HEK293T (cell line): ENCODE measurements around the gene FOXE1.

ENCODE experiments used
- CTCF ChIA-PET: fragments of 350-600 bp; formaldehyde crosslinking; extraction: SDS; loops from one replicate; lab custom pipeline; 2021; ENCODE audit warnings: antibody characterized with exemption, inconsistent platforms; lab: Yijun Ruan, JAX
- POLR2A ChIA-PET: fragments of 350-600 bp; formaldehyde crosslinking; extraction: SDS; loops from one replicate; lab custom pipeline; 2020; ENCODE audit warnings: antibody characterized with exemption, inconsistent platforms; lab: Yijun Ruan, JAX
- DNase-seq: peaks from one replicate; pipeline ENCODE4 v3.0.0; 2012; ENCODE audit warnings: mixed read lengths; ENCODE audit errors: extremely low spot score
- ARNT ChIP-seq: fragments of 450-650 bp; IDR thresholded peaks from 2 replicates; pipeline ENCODE4 v1.6.1; 2017; ENCODE audit warnings: mild to moderate bottlenecking
- BHLHE40 ChIP-seq: fragments of 450-650 bp; IDR thresholded peaks from 2 replicates; pipeline ENCODE4 v1.6.1; 2016; ENCODE audit warnings: mild to moderate bottlenecking, moderate library complexity, borderline replicate concordance
- CTBP1 ChIP-seq: fragments of 450-650 bp; IDR thresholded peaks from 2 replicates; pipeline ENCODE4 v1.6.1; 2016; ENCODE audit warnings: borderline replicate concordance
- ELF4 ChIP-seq: fragments of 450-650 bp; IDR thresholded peaks from 2 replicates; pipeline ENCODE4 v1.6.1; 2017; ENCODE audit warnings: antibody characterized with exemption
- FOXA1 ChIP-seq: fragments of 450-650 bp; IDR thresholded peaks from 2 replicates; pipeline ENCODE4 v1.6.1; 2016; ENCODE audit warnings: mild to moderate bottlenecking
- FOXK2 ChIP-seq: fragments of 450-650 bp; IDR thresholded peaks from 2 replicates; pipeline ENCODE4 v1.6.1; 2016; ENCODE audit warnings: mild to moderate bottlenecking
- FOXM1 ChIP-seq: fragments of 450-650 bp; IDR thresholded peaks from 2 replicates; pipeline ENCODE4 v1.6.1; 2017; ENCODE audit warnings: mild to moderate bottlenecking, borderline replicate concordance
- HDGF ChIP-seq: fragments of 450-650 bp; IDR thresholded peaks from 2 replicates; pipeline ENCODE4 v1.6.1; 2017; ENCODE audit warnings: antibody characterized with exemption, borderline replicate concordance
- L3MBTL2 ChIP-seq: fragments of 450-650 bp; conservative IDR thresholded peaks from 2 replicates; pipeline ENCODE4 v1.6.1; 2016; ENCODE audit warnings: mild to moderate bottlenecking
- LEF1 ChIP-seq: fragments of 450-650 bp; IDR thresholded peaks from 2 replicates; pipeline ENCODE4 v1.6.1; 2017; ENCODE audit warnings: mild to moderate bottlenecking, borderline replicate concordance
- NFRKB ChIP-seq: fragments of 450-650 bp; IDR thresholded peaks from 2 replicates; pipeline ENCODE4 v1.6.1; 2016; ENCODE audit warnings: mild to moderate bottlenecking, moderate library complexity
- PKNOX1 ChIP-seq: fragments of 450-650 bp; IDR thresholded peaks from 2 replicates; pipeline ENCODE4 v1.6.1; 2016
- SP1 ChIP-seq: fragments of 450-650 bp; IDR thresholded peaks from 2 replicates; pipeline ENCODE4 v1.6.1; 2017
- SUZ12 ChIP-seq: fragments of 450-650 bp; IDR thresholded peaks from 2 replicates; pipeline ENCODE4 v1.6.1; 2016; ENCODE audit warnings: mild to moderate bottlenecking
- TARDBP ChIP-seq: fragments of 450-650 bp; IDR thresholded peaks from 2 replicates; pipeline ENCODE4 v1.6.1; 2016
- ZNF384 ChIP-seq: fragments of 450-650 bp; IDR thresholded peaks from 2 replicates; pipeline ENCODE4 v1.6.1; 2016

Gene FOXE1

GRCh38 chr9:97847474-97848214 is 5.4 kb upstream of the FOXE1 start:
- ChIA-PET POLR2A (no interaction called here), CTCF (no interaction called here)
- TF ChIP-seq ARNT (no peak), BHLHE40 (no peak), HDGF (no peak), CTBP1 (no peak)
- DNase-seq, result no peak

GRCh38 chr9:97848215-97848479 is 4.9 kb upstream of the FOXE1 start:
- DNase-seq, result no peak
- CTCF ChIA-PET, result no interaction called here
- TF ChIP-seq ELF4, result no peak
- TF ChIP-seq L3MBTL2, result no peak
- no peak for TF ChIP-seq CTBP1
- no peak for TF ChIP-seq FOXK2
- no peak for TF ChIP-seq LEF1
- no peak for TF ChIP-seq HDGF
- no peak for TF ChIP-seq ZNF384
- TF ChIP-seq FOXA1, result no peak
- TF ChIP-seq PKNOX1, result no peak
- TF ChIP-seq NFRKB, result no peak
- TF ChIP-seq BHLHE40, result no peak
- POLR2A ChIA-PET, result no interaction called here

- ChIA-PET POLR2A (no interaction called here), CTCF (no interaction called here)
- DNase-seq, result no peak
- TF ChIP-seq ELF4 (no peak), PKNOX1 (no peak), LEF1 (no peak), TARDBP (no peak), L3MBTL2 (no peak), HDGF (no peak), FOXA1 (no peak), BHLHE40 (no peak), SP1 (no peak), FOXK2 (no peak)
Measured at GRCh38 chr9:97848480-97849237, 4.4 kb upstream of the FOXE1 start.

GRCh38 chr9:97849980-97850379 is 3.0 kb upstream of the FOXE1 start:
- ChIA-PET CTCF (no interaction called here), POLR2A (no interaction called here)
- DNase-seq, result no peak
- no peak for TF ChIP-seq ZNF384
- no peak for TF ChIP-seq SUZ12
- TF ChIP-seq ARNT, result no peak
- no peak for TF ChIP-seq NFRKB
- TF ChIP-seq SP1, result no peak
- TF ChIP-seq LEF1, result no peak
- no peak for TF ChIP-seq FOXA1
- no peak for TF ChIP-seq BHLHE40
- no peak for TF ChIP-seq FOXK2
- TF ChIP-seq ELF4, result no peak
- TF ChIP-seq CTBP1, result no peak
- TF ChIP-seq L3MBTL2, result no peak
- no peak for TF ChIP-seq HDGF
- TF ChIP-seq FOXM1, result no peak
- TF ChIP-seq PKNOX1, result no peak
- TF ChIP-seq TARDBP, result no peak

- DNase-seq, result no peak
- TF ChIP-seq ARNT, result no peak
- TF ChIP-seq FOXM1, result no peak
- TF ChIP-seq NFRKB, result no peak
- no peak for TF ChIP-seq ZNF384
- no peak for TF ChIP-seq FOXA1
- TF ChIP-seq L3MBTL2, result no peak
- TF ChIP-seq ELF4, result no peak
- TF ChIP-seq HDGF, result no peak
- no peak for TF ChIP-seq BHLHE40
- TF ChIP-seq SUZ12, result no peak
- no peak for TF ChIP-seq LEF1
- TF ChIP-seq TARDBP, result no peak
- no peak for TF ChIP-seq SP1
- TF ChIP-seq CTBP1, result no peak
- no peak for TF ChIP-seq PKNOX1
- TF ChIP-seq FOXK2, result no peak
- ChIA-PET CTCF (no interaction called here), POLR2A (no interaction called here)
Measured at GRCh38 chr9:97850746-97851445, 2.1 kb upstream of the FOXE1 start.
